K562 (cell line): Measurements from ENCODE around the gene PNP. TPM values are rescaled to one million over a fixed set of nuclear protein-coding genes. Genes with fewer than 3 reads are reported as not detected.

ENCODE experiments used
- ATF1 ChIP-seq, 2 experiments: fragments of 450-650 bp in 1 of 2; IDR thresholded peaks; 2 replicates each; pipeline ENCODE4 v1.6.1; 2016; ENCODE audit warnings: missing compliant biosample characterization in 1 of 2, missing genetic modification characterization in 1 of 2
- HNRNPK ChIP-seq: fragments of 200-400 bp; formaldehyde crosslinking; IDR thresholded peaks from one replicate; pipeline ENCODE4 v1.6.1; 2018; ENCODE audit warnings: mild to moderate bottlenecking, low read depth, low read length; ENCODE audit not compliant: poor library complexity, severe bottlenecking
- NFE2L1 ChIP-seq: fragments of 450-650 bp; IDR thresholded peaks from 2 replicates; pipeline ENCODE4 v1.6.1; 2016; ENCODE audit warnings: missing genetic modification characterization, low read depth, mild to moderate bottlenecking, missing compliant biosample characterization, moderate library complexity, borderline replicate concordance
- NR3C1 ChIP-seq: sonication (generic); formaldehyde crosslinking; IDR thresholded peaks from 2 replicates; pipeline ENCODE4 v1.8.1; 2022; ENCODE audit warnings: missing genetic modification reagents
- PYGO2 ChIP-seq: fragments of 450-650 bp; IDR thresholded peaks from 2 replicates; pipeline ENCODE4 v1.6.1; 2016; ENCODE audit warnings: mild to moderate bottlenecking, missing genetic modification characterization, moderate library complexity, missing compliant biosample characterization
- STAG1 ChIP-seq: sonication (generic); formaldehyde crosslinking; IDR thresholded peaks from 2 replicates; pipeline ENCODE4 v1.5.0; 2020; ENCODE audit warnings: missing genetic modification reagents, borderline replicate concordance
- ZNF212 ChIP-seq: fragments of 450-650 bp; formaldehyde crosslinking; IDR thresholded peaks from 2 replicates; pipeline ENCODE4 v1.4.0; 2020; ENCODE audit warnings: mild to moderate bottlenecking
- polyA plus RNA-seq, 8 experiments: library from polyadenylated mRNA; depleted of rRNA in 4 of 8; stranded (reverse) in 5 of 8; unstranded in 3 of 8; fragments of >200 nt; fragmentation: Nextera tagmentation in 2 of 8; fragmentation: Illumina TruSeq in 1 of 8; extraction: Ambion mirVana in 2 of 8; extraction: Trizol in 1 of 8; gene quantifications; 2 replicates each; pipeline versions ENCODE4 v1.2.1 to v1.2.3, GENCODE V29; 2011 to 2014; ENCODE audit warnings: inconsistent platforms in 1 of 8, missing spikeins in 1 of 8
- total RNA-seq, 7 experiments: library from RNA; depleted of rRNA in 6 of 7; stranded (reverse); fragments of >200 nt in 6 of 7; fragmentation: Illumina TruSeq in 2 of 7; extraction: Trizol in 2 of 7; gene quantifications; 2 replicates each; pipeline versions ENCODE4 v1.2.1 to v1.2.3, GENCODE V29; 2011 to 2021; ENCODE audit warnings: low replicate concordance in 1 of 7
- TF ChIP-seq, protein P1 (sequence below): fragments of 450-650 bp; IDR thresholded peaks from 2 replicates; pipeline ENCODE4 v1.6.1; 2016; ENCODE audit warnings: antibody characterized with exemption
- TF ChIP-seq, protein P2 (sequence below): fragments of 450-650 bp; IDR thresholded peaks from 2 replicates; pipeline ENCODE4 v1.6.1; 2016

PNP gene
- total and polyA plus RNA-seq, 9 of the 15 experiments (the other 6 are each of a cell fraction or from before 2014, with no cell fraction given) = 92.5 to 288 (median 137) TPM

DNA sequence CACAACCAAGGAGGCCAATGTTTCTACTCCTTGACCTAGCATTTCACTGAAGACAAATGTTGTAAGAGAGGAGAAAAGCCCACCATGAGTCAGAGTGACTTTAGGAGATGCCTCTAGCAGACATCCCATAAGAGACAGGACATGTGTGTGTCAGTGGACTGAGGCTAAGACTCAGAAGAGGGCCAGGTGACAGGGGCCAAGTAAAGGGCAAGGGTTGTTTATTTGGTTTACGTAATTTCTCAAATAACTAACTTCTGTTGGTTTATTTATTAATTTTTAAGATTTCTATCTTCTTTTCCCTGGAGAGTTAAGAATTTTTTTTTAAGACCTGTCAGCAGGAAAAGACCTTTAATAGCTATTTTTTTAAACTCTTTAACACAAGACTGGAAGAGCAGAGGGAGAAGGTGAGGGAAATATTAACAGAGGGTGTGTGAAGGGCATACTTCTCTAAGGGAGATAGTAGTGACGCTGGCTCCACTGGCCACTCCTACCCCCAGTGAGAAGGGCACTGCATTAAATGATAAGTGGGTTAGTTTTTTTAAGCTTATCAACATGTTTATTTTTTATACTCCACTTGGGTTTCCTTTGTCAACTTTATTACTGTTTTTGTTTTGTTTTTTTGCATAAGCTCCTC lies 3.4 kb downstream of the PNP start (continued):
- TF ChIP-seq, protein P1, sequence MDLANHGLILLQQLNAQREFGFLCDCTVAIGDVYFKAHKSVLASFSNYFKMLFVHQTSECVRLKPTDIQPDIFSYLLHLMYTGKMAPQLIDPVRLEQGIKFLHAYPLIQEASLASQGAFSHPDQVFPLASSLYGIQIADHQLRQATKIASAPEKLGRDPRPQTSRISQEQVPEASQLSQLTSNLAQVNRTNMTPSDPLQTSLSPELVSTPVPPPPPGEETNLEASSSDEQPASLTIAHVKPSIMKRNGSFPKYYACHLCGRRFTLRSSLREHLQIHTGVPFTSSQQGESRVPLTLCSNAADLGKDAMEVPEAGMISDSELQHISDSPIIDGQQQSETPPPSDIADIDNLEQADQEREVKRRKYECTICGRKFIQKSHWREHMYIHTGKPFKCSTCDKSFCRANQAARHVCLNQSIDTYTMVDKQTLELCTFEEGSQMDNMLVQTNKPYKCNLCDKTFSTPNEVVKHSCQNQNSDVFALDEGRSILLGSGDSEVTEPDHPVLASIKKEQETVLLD = no peak
- TF ChIP-seq PYGO2 (no peak), ATF1 (CRISPR knock-in tag; IDR thresholded peaks at IDR 0.05) (no peak), ATF1 (tag; IDR thresholded peaks at IDR 0.05) (no peak), NR3C1 (CRISPR knock-in tag) (no peak), HNRNPK (no peak), STAG1 (CRISPR knock-in tag) (no peak), NFE2L1 (tag) (no peak), ZNF212 (CRISPR knock-in tag) (no peak)
- TF ChIP-seq, protein P2, sequence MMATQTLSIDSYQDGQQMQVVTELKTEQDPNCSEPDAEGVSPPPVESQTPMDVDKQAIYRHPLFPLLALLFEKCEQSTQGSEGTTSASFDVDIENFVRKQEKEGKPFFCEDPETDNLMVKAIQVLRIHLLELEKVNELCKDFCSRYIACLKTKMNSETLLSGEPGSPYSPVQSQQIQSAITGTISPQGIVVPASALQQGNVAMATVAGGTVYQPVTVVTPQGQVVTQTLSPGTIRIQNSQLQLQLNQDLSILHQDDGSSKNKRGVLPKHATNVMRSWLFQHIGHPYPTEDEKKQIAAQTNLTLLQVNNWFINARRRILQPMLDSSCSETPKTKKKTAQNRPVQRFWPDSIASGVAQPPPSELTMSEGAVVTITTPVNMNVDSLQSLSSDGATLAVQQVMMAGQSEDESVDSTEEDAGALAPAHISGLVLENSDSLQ = no peak
